Left colon (tissue), 2 donors: ENCODE measurements around the gene UBR2. TPM values are rescaled to one million over a fixed set of nuclear protein-coding genes. Genes with fewer than 3 reads are reported as not detected.
A peak's percentile ranks its signal among the peaks of the same experiment; 100 is the strongest.
"Not testable (repeated sequence)": the region's sequence is repeated elsewhere in the genome, so short reads cannot be mapped to it uniquely, and the experiment has no call there.

ENCODE experiments used
- ATAC-seq: fragments of 200-7000 bp; cut with Tn5 transposase; one replicate; pipeline ENCODE4 v1.9.1; 2020; ENCODE audit warnings: mild to moderate bottlenecking, moderate library complexity
- DNase-seq, 2 donors: peaks; one replicate each; pipeline ENCODE4 v3.0.0-alpha.2; 2020
- intact Hi-C, 2 donors: fragments of 100-400 bp; cut with DNase I in 1 of 2; cut with micrococcal nuclease in 1 of 2; formaldehyde crosslinking; loops; one replicate each; pipeline versions ENCODE4 v1.11.2 to v1.14.0; 2022; cut with DNase I, micrococcal nuclease
- total RNA-seq, 2 donors: library from RNA; stranded (reverse); fragmentation: NEBNext Ultra II Directional; extraction: Animal tissue kit (Norgen Biotek cat#: 25700); gene quantifications; one replicate each; pipeline ENCODE4 v1.2.1, GENCODE V29; 2021
- donor health status: DM: no; HTN: no; CAD: no.
- donor health status: DM: yes; HTN: yes; CAD: no.

Gene UBR2
- total RNA-seq, 2 donors from 2014 or later, result 39.0 to 46.5 TPM

DNA sequence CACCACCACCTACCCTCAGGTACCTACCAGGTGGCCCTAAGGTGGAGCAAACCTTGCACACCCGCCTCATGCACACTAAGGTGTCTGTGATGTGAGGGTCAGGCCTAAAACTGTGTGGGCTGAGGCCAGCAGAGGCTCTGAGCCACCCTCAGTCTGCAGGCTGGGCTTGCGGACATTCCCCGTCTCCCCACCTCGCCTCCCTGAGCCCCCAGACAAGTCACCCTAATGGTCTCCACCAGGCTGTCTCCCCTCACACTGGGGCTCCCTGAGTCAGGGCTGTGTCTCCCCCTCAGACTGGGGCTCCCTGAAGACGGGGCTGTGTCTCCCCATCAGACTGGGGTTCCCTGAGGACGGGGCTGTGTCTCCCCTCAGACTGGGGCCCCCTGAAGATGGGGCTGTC, 146.0 kb downstream of the UBR2 start:
- intact Hi-C loops, result no loop called here
- ATAC-seq (no peak), DNase-seq (no peak)

DNA sequence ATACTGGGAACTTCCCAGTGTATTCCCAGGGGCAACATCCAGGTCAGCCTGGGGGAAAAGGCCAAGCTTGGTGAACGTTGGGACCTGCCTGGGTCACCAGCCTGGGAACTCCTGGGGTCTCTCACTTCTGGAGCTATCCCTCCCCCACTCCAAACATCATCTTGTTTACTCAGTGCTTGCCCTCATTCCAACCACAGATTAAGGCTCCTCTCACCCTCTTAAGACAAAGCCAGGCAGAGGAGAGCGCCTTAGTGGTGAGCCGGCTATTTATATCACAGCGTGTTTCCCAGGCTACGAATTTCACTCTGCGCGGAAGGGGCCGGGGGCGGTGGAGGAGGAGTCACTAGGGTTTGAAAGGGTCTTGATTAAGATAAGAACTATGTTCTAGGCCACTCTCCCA, 146.5 kb downstream of the UBR2 start:
- no peak for ATAC-seq
- intact Hi-C loops, result no loop called here
- DNase-seq, result no peak

DNA sequence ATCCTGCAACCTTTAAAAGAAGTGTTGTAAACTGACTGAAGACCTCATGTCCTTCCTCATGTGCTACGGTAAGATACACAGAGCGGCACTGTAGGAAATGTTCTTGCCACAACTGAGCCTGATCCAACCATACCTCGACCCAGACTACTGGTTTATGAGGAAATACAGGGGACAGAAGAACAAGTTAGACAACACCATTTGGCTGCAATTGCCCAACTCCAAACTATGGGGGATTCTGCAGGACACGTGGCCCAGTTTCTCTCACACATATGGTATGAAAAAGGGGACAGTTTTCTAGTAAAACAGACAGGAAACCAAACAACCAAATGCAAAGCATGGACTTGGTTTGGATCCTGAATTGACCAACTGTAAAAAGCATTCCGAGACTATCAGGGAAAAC, 148.1 kb downstream of the UBR2 start:
- no peak for ATAC-seq
- DNase-seq, result no peak
- intact Hi-C loops, result no loop called here

DNA sequence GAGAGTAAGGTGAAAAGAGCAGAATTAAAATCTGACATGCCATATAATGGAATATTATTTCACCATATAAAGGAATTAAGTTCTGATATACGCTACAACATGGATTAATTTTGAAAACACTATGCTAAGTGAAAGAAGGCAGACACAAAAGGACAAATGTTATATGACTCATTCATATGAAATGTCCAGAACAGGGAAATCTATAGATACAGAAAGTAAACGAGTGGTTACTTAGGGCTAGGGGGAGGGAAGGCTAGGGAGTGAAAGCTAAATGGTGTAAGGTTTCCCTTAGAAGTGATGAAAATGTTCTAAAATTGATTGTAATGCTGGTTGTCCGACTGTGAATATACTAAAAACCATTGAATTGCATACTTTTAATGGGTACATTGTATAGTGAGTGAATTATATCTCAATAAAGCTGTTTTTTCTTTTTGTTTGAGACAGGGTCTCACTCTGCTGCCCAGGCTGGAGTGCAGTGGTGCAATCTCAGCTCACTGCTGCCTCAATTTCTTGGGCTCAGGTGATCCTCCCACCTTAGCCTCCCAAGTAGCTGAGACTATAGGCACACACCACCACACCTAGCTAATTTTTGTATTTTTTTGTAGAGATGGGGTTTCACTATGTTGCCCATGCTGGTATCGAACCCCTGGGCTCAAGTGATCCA, 150.4 kb downstream of the UBR2 start:
- intact Hi-C loops, result no loop called here
- DNase-seq (no peak), ATAC-seq (no peak)

DNA sequence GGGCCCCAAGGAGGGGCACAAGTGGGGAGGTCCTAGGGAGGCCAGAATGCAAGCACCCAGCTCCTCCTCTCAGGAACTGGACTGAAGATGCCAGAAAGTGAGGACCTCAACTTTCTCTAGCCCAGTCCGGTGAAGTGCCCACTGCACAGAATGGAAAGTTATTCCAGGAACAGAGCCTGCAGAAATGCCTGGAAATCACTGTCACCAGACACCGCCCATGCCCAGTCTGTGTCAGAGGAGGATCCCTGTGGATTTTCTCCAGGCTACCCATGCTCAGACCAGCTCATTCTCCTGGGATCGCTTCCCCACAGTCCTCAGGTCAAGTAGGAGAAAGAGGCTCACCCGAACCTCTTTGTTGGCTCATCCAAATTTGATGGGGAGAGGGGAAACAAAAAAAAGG, 152.0 kb downstream of the UBR2 start:
- DNase-seq (no peak), ATAC-seq (no peak)
- intact Hi-C loops, result no loop called here

DNA sequence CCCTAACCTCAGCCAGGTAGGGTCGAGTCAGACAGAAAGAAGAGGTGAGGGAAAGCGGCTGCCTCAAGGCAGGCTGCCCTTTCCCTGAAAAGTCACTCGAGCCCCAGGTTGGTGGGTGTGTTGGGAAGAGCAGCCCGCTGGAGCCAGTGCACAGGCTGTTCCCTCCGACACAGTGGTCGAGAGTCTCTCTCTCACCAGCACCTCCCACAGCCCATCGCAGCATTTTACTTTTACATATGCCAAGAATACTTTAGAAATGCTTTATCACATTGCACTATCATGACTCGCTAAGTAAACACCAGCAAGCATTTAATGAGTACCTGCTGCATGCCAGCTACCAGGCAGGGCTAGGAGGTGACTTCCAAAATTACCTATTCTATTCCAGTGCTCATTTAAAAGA, 156.9 kb downstream of the UBR2 start:
- intact Hi-C loops, result no loop called here
- ATAC-seq (no peak), DNase-seq (no peak)

DNA sequence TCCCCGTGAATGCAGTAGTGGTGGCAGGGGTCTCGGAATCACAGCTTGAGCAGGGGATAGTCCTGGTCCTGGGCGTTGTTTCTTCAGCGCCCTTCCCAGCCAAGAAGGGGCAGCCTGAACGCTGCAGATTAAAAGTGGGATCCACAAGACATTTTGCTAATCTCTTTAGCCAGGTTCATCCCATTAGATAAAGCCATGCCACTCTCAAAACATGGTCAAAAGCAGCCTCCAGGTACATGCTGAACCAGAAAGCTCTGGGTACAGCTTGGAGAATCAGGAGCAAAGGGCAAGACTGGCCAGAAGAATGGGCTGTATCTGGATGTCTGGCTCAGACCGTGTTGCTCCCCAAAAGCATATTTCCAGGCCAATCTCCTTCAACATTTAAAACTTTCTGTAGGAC, 158.7 kb downstream of the UBR2 start, which contains the start of gene PRPH2:
Gene PRPH2 (minus strand): TSS at position 101 of the 400 bp plus-strand sequence. CDS start 263 bp downstream, outside the sequence.
- intact Hi-C loops, result no loop called here
- DNase-seq, result no peak
- ATAC-seq, result no peak

DNA sequence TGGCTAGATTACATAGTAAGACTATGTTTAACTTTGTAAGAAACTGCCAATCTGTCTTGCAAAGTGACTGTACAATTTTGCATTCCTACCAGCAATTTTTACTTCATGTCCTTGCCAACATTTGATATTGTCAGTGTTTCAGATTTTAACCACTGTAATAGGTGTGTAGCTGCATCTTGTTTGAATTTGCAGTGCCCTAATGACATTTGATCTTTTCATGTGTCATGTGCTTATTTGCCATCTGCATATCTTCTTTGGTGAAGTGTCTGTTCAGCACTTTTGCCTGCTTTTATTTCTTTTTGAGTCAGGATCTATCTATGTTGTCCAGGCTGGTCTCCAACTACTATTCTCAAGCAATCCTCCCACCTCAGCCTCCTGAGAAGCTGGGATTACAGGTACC, 161.0 kb downstream of the UBR2 start:
- intact Hi-C loops, result loop anchor here in 1 of 2 donors (5.0 kb wide), 1 partner anchor 63 kb away; no protein-coding TSS in a partner anchor
- DNase-seq (no peak), ATAC-seq (no peak)

DNA sequence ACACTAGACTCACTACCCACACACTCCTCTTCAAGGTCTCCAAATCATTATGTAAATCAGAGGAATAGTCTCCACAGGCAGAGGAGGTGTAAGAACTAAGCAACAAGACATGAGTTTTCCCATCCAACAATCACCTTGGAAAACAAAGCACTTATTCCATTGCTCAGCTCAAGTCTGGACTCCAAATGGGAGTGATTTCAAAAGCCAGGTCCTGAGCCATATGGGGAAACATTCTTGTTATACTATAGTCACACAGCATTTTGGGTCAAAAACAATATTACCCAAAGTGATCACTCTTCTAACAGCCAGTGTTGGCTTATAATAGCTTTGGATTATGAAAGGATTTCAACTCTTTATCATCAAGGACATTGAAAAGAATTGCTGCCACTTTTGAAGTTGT, 162.2 kb downstream of the UBR2 start:
- no peak for DNase-seq
- intact Hi-C loops, result loop anchor here in 1 of 2 donors (5.0 kb wide), 1 partner anchor 64 kb away; no protein-coding TSS in a partner anchor
- ATAC-seq, result no peak

DNA sequence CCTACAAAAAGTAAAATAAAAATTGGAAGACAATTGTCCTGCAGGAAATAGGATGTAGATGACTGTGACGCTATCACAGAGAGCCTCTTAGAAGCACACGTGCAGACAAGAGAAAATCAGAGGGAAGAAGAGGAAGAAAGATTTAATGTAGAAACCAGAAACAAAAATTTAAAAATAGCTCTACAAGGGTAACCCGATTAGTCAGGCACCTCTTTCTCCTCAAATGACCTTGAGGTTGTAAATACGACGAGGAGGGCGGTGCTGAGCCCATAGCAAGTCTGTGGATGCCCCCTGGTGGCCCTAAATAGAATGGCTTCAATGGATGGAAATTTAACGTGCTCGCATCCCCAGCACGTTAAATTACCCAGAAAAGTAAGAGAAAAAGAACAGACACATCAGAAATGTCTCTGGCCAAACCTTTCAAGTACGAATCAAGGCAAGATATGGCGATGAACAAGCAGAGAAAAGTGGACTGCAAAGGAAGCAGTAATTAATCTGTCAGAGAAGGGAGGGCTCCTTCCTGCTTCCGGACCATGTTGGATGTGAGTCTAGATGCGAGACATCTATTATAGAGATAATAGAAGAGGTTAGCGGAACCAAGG, 162.8 kb downstream of the UBR2 start:
- ATAC-seq, result peak; percentile 94
- intact Hi-C loops, result loop anchor here in 1 of 2 donors (5.0 kb wide), 1 partner anchor 64 kb away; no protein-coding TSS in a partner anchor
- DNase-seq, result peak; percentile 73 to 84

DNA sequence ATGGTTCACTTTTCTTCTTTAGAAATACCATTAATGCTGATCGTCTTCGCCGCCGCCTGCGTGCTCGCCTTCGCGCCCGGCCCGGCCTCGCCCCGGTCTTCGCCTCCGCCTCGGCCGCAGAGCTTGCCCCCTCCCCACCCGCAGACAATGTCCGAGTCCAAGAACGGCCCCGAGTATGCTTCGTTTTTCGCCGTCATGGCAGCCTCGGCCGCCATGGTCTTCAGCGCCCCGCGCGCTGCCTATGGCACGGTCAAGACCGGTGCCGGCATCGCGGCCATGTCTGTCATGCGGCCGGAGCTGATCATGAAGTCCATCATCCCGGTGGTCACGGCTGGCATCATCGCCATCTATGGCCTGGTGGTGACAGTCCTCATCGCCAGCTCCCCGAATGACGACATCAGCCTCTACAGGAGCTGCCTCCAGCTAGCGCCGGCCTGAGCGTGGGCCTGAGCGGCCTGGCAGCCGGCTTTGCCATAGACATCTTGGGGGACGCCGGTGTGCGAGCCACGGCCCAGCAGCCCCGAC, 163.3 kb downstream of the UBR2 start:
- ATAC-seq (peak; percentile 47), DNase-seq (peak in 1 of 2 donors; percentile 33)
- intact Hi-C loops, result loop anchor here in 1 of 2 donors (5.0 kb wide), 1 partner anchor 65 kb away; no protein-coding TSS in a partner anchor

DNA sequence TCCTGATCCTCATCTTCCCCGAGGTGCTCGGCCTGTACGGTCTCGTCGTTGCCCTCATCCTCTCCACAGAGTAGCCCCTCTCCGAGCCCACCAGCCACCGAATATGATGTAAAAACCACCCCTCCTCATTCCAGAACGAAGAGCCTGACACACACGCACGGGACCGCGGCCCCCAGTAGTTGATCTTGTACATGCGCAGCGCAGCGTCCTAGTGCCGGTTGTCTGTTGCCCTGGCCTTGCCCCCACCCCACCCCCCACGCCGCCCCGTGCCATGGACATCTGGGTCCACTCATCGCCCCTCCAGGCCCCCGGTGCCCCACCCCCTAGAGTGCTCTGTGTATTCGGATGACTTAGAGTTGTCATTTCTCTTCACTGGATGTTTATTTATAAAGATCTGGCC, 163.8 kb downstream of the UBR2 start:
- no peak for ATAC-seq
- intact Hi-C loops, result loop anchor here in 1 of 2 donors (5.0 kb wide), 1 partner anchor 65 kb away; no protein-coding TSS in a partner anchor
- DNase-seq, result peak in 1 of 2 donors; percentile 39

DNA sequence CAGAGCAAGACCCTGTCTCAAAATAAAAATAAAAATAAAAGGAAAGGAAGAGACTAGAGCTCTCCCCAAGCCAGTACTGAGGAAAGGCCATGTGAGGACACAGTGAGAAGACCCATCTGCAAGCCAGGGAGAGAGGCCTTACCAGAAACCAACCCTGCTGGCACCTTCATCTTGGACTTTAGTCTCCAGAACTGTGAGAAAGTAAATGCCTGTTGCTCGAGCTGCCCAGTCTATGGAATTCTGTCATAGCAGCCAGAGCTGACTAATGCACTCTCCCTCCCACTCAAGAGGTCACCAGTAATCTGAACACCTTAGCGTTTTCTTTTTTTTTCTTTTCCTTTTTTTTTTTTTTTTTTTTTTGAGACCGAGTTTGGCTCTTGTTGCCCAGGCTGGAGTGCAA, 165.9 kb downstream of the UBR2 start:
- ATAC-seq, result peak; percentile 32
- intact Hi-C loops, result loop anchor here in 1 of 2 donors (5.0 kb wide), 1 partner anchor 67 kb away; no protein-coding TSS in a partner anchor
- DNase-seq, result no peak

DNA sequence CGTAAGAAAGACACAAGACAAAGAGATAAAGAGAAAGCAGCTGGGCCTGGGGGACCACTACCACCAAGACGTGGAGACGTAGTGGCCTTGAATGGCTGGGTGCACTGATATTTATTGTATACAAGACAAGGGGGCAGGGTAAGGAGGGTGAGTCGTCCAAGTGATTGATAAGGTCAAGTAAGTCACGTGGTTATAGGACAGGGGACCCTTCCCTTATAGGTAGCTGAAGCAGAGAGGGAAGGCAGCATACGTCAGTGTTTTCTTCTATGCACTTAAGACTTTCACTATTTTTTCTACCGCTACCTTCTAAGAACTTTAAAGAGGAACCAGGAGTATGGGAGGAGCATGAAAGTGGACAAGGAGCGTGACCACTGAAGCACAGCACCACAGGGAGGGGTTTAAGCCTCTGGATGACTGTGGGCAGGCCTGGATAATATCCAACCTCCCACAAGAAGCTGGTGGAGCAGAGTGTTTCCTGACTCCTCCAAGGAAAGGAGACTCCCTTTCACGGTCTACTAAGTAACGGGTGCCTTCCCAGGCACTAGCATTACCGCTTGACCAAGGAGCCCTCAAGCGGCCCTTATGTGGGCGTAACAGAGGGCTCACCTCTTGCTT, 170.1 kb downstream of the UBR2 start:
- DNase-seq, ATAC-seq, intact Hi-C loops: not testable (repeated sequence)

DNA sequence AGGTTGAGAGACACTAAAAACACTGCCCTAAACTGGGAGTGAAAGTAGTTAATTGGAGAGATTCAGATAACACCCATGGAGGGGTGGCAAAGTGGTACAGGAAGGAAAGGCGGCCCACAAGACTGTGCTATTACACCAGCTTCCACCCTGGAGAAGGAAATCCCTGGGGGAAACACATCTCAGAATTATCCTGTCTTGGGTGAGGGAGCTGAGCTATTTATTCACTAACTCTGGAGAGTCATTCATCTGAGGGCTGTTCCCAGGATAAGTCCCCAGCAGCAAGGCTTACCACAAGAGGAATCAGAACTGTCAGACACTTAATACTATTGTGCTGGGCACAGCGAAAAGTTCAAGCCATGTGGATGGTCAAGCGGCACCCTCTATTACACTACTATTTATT, 172.1 kb downstream of the UBR2 start:
- no peak for DNase-seq
- intact Hi-C loops, result no loop called here
- no peak for ATAC-seq

DNA sequence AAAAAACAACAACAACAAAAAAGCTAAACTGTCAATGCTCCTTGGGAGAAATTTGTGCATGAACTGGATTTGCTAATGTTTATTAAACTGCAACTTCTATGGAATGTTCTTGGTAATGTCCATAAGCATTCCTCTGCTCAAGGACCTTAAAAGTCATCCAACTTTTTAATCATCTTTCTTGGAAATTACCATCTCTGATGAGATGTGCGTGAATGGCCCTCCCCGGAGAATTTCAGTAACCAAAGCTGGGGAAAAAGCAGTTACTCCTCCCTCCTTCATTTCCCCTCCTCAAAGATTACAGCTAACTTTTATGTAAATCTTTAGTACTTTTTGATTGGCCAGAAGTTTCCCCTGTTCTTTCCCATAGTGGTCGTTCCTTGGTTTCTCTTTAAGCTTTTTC, 176.9 kb downstream of the UBR2 start:
- intact Hi-C loops, result no loop called here

DNA sequence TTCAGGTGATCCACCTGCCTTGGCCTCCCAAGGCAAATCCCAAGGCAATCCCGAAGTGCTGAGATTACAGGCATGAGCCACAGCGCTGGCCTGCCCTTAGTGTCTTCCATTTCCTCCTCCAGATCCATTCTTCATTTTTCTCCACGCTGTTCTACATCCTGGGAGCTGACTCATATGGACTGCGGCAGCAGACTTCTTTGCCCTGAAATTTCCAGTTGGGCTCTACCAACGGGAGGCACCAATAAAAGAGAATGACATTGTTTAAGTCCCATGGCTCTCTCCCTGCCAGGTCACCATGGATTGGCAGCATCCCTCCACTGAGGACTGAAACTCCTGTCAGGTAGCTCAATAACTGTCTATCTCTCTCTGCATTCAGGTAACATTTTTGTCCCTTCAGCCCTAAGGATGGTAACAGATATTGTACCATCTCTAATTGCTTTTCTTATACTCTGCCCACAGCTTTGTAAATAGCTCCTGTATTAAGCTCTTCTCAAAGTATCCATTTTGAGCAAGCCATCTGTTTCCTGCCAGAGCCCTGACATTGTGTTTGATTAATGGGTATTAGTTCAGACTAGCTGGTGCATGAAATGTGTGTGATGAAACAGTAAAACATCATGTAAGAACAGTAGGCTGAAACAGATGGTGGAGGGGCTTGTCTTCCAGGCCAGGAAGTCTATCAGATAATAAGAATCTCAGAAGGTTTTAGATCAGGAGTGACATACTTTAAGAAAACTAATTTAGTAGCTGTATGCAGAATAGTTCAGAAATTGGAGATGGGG, 178.5 kb downstream of the UBR2 start:
- intact Hi-C loops, result no loop called here
- ATAC-seq, result no peak
- no peak for DNase-seq

More for the DNA sequence above, 176.9 kb downstream of the UBR2 start:
- ATAC-seq, result no peak
- DNase-seq, result no peak
